Activated CD8-positive, alpha-beta memory T cell treated with anti-CD3 and anti-CD28 coated beads, Interleukin-2, amount 50 U/mL, for 1 hour (primary cell): Measurements from ENCODE around the gene TKFC.
"Not testable (repeated sequence)": the region's sequence is repeated elsewhere in the genome, so short reads cannot be mapped to it uniquely, and the experiment has no call there.

Experiments
- DNase-seq: peaks from one replicate; pipeline ENCODE4 v3.0.0-alpha.2; 2020; ENCODE audit errors: extremely low read depth

Gene TKFC

DNA sequence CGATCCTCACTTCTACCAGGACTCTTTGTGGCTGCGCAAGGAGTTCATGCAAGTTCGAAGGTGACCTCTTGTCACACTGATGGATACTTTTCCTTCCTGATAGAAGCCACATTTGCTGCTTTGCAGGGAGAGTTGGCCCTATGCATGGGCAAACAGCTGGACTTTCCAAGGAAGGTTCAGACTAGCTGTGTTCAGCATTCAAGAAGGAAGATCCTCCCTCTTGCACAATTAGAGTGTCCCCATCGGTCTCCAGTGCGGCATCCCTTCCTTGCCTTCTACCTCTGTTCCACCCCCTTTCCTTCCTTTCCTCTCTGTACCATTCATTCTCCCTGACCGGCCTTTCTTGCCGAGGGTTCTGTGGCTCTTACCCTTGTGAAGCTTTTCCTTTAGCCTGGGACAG is 35.6 kb downstream of the TKFC start:
- no peak for DNase-seq

- no peak for DNase-seq
Measured at GRCh38 chr11:61369372-61370348, 36.6 kb downstream of the TKFC start.

- DNase-seq = no peak
Measured at GRCh38 chr11:61370349-61371005, 37.4 kb downstream of the TKFC start.

GRCh38 chr11:61372659-61373420 is 39.8 kb downstream of the TKFC start:
- DNase-seq = no peak

GRCh38 chr11:61375761-61376108 is 42.7 kb downstream of the TKFC start:
- DNase-seq = no peak

GRCh38 chr11:61377461-61378160 is 44.6 kb downstream of the TKFC start:
- no peak for DNase-seq

DNA sequence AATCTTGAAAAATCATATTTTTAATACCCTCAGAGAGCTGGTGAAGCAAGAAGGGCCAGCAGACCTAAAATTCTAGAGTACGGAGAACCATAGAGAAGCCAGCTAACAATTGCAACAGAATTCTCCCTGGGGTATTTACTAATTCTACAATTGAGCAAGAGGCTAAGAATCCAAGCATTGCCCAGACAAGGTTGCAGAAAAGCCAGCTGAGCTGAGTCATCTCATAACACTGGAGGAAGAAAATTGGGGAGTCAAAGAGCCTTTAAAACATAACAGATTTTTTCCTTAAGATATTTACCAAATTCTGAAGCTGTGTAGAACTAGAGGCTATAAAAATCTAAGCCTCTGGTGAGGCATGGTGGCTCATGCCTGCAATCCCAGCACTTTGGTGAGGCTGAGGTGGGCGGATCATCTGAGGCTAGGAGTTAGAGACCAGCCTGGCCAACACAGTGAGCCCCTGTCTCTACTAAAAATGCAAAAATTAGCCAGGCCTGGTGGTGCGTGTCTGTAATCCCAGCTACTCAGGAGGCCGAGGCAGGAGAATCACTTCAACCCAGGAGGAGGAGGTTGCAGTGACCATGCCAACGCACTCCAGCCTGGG is 45.8 kb downstream of the TKFC start:
- no peak for DNase-seq

- no peak for DNase-seq
Measured at GRCh38 chr11:61380884-61381283, 47.9 kb downstream of the TKFC start.

- not testable (repeated sequence) for DNase-seq
Measured at GRCh38 chr11:61383859-61384258, 50.8 kb downstream of the TKFC start.

DNA sequence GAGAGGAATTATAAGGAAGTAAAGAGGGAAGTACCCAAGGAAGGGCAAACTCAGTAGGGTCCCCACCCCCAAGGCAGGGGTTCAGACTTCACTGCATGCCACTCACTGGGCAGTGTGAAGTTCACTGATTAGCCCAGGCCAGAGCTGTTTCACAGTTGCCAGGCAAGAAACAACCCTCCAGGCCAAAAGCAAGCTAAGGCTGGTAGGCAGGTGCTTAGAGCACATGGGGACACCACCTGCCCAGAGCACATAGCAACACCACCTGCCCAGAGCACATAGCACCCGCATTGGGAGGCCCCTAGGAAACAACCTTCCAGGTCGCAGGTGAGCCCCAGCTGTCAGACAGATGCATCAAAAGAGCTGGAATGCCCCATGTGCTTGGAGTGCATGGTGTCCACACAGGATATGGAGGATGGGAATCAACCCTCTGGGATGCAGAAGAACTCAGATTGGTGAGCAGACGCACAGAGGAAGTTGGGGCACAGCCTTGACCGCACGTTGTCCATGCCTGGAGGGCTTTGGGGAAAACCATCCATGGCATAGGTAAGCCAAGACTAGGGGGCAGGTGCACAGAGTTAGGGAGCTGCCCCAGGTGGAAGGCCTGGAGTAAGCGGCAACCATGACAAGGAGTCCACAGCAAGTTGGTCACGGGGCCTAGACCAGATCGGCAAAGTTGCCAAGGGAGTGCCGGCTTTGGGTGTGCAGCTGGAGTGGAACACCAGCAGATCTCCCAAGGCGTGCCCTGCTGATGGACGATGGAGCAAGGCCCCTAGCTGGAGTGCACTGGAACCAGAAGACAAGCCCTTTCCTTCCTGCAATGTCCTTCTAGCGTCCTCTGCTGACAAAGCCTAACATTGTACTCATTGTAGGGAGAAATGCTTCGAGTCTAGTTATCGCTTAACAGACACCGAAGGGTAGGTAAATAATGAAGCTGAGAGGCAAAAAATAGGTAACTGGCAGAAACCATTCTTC is 51.5 kb downstream of the TKFC start:
- DNase-seq = no peak

- no peak for DNase-seq
Measured at GRCh38 chr11:61390161-61390560, 57.1 kb downstream of the TKFC start.

GRCh38 chr11:61392981-61393595 is 60.1 kb downstream of the TKFC start:
- DNase-seq = no peak
